CD14-positive monocyte (primary cell): ENCODE measurements around the gene TIMM21. TPM values are rescaled to one million over a fixed set of nuclear protein-coding genes. Genes with fewer than 3 reads are reported as not detected.

ENCODE experiments used
- DNase-seq, 3 donors: peaks; one replicate each; pipeline ENCODE4 v3.0.0-alpha.2; 2011 to 2022
- H2AFZ ChIP-seq: 2 replicates; pipeline ENCODE4 v1.6.0; 2012; ENCODE audit warnings: mild to moderate bottlenecking, low read depth, low read length, inconsistent platforms; ENCODE audit not compliant: insufficient read depth, poor library complexity, severe bottlenecking
- H3K27ac ChIP-seq, 2 donors: 1 replicate in 1 of 2; 2 replicates in 1 of 2; pipeline ENCODE4 v1.5.1; 2012 to 2013; ENCODE audit warnings: low read length in 2 of 2, control low read depth in 1 of 2, inconsistent platforms in 1 of 2, low read depth in 1 of 2, mild to moderate bottlenecking in 1 of 2
- H3K27me3 ChIP-seq, 2 donors: one replicate each; pipeline versions ENCODE4 v1.6.0 to v1.6.1; 2011 to 2013; ENCODE audit warnings: low read length in 2 of 2; ENCODE audit not compliant: control insufficient read depth in 2 of 2, insufficient read depth in 2 of 2
- H3K36me3 ChIP-seq, 2 donors: replicated peaks in 1 of 2; 1 replicate in 1 of 2; 2 replicates in 1 of 2; pipeline versions ENCODE4 v1.5.1 to v1.6.1; 2012 to 2013; ENCODE audit warnings: low read length in 2 of 2, control low read depth in 1 of 2, inconsistent platforms in 1 of 2, mild to moderate bottlenecking in 1 of 2; ENCODE audit not compliant: insufficient read depth in 2 of 2, control insufficient read depth in 1 of 2
- H3K4me1 ChIP-seq, 2 donors: 1 replicate in 1 of 2; 2 replicates in 1 of 2; pipeline versions ENCODE4 v1.5.1 to v1.6.1; 2012 to 2013; ENCODE audit warnings: low read length in 2 of 2, control low read depth in 1 of 2, inconsistent platforms in 1 of 2, mild to moderate bottlenecking in 1 of 2, moderate library complexity in 1 of 2; ENCODE audit not compliant: insufficient read depth in 2 of 2, control insufficient read depth in 1 of 2
- H3K4me2 ChIP-seq: replicated peaks from 2 replicates; pipeline ENCODE3; 2012; ENCODE audit warnings: low read length, moderate library complexity, mild to moderate bottlenecking; ENCODE audit not compliant: poor library complexity, severe bottlenecking; ENCODE audit errors: extremely low read depth
- H3K4me3 ChIP-seq, 3 experiments: fragments of 200-600 bp in 1 of 3; sonication (generic) in 1 of 3; replicated peaks in 1 of 3; 1 replicate in 2 of 3; 2 replicates in 1 of 3; pipeline ENCODE4 v1.5.1; 2011 to 2013; ENCODE audit warnings: low read length in 3 of 3, mild to moderate bottlenecking in 3 of 3, control low read depth in 2 of 3, low read depth in 2 of 3, inconsistent platforms in 1 of 3, moderate library complexity in 1 of 3
- H3K79me2 ChIP-seq: 2 replicates; pipeline ENCODE4 v1.6.0; 2012; ENCODE audit warnings: mild to moderate bottlenecking, control low read depth, inconsistent platforms, low read length, moderate library complexity; ENCODE audit not compliant: insufficient read depth
- H3K9ac ChIP-seq: 2 replicates; pipeline ENCODE4 v1.6.0; 2017; ENCODE audit warnings: low read length, mild to moderate bottlenecking; ENCODE audit not compliant: insufficient read depth, poor library complexity, severe bottlenecking
- H3K9me3 ChIP-seq, 2 donors: replicated peaks in 1 of 2; 1 replicate in 1 of 2; 2 replicates in 1 of 2; pipeline versions ENCODE4 v1.5.1 to v1.6.1; 2012 to 2013; ENCODE audit warnings: low read length in 2 of 2, control low read depth in 1 of 2; ENCODE audit not compliant: control insufficient read depth in 1 of 2, insufficient read depth in 1 of 2
- H4K20me1 ChIP-seq: 2 replicates; pipeline ENCODE4 v1.6.0; 2012; ENCODE audit warnings: mild to moderate bottlenecking, low read length, control low read depth, moderate library complexity; ENCODE audit not compliant: insufficient read depth
- H3K27ac Mint-ChIP-seq, 7 donors: one replicate each; pipeline ENCODE4 v1.8.0; 2020; ENCODE audit warnings: mild to moderate bottlenecking in 7 of 7, mixed read lengths in 7 of 7, moderate library complexity in 6 of 7, inconsistent platforms in 2 of 7
- H3K27me3 Mint-ChIP-seq, 3 donors: one replicate each; pipeline ENCODE4 v1.8.0; 2021 to 2022; ENCODE audit warnings: low read depth in 3 of 3, mild to moderate bottlenecking in 3 of 3, mixed read lengths in 3 of 3, moderate library complexity in 3 of 3, inconsistent platforms in 1 of 3
- H3K36me3 Mint-ChIP-seq, 2 donors: one replicate each; pipeline ENCODE4 v1.8.0; 2020; ENCODE audit warnings: mixed read lengths in 2 of 2, inconsistent platforms in 1 of 2, mild to moderate bottlenecking in 1 of 2
- H3K4me1 Mint-ChIP-seq: one replicate; pipeline ENCODE4 v1.8.0; 2020; ENCODE audit warnings: mild to moderate bottlenecking, mixed read lengths
- H3K4me3 Mint-ChIP-seq, 2 donors: one replicate each; pipeline ENCODE4 v1.8.0; 2020; ENCODE audit warnings: mild to moderate bottlenecking in 2 of 2, mixed read lengths in 2 of 2, moderate library complexity in 1 of 2
- H3K9me3 Mint-ChIP-seq, 7 donors: one replicate each; pipeline ENCODE4 v1.8.0; 2020 to 2022; ENCODE audit warnings: mixed read lengths in 7 of 7, mild to moderate bottlenecking in 6 of 7, moderate library complexity in 6 of 7, inconsistent platforms in 2 of 7
- WGBS: methylation state at CpG from one replicate; pipeline ENCODE4 v1.1.5; 2013; ENCODE audit warnings: missing lambda C conversion rate; ENCODE audit not compliant: insufficient coverage; 5-methylcytosine and 5-hydroxymethylcytosine counted together
- intact Hi-C, 2 donors: fragments of 100-400 bp; cut with micrococcal nuclease; formaldehyde crosslinking; loops; one replicate each; pipeline versions ENCODE4 v1.15.0 to v1.15.1; 2023
- polyA plus RNA-seq, 3 donors: library from polyadenylated mRNA; depleted of rRNA in 1 of 3; unstranded in 2 of 3; stranded (reverse) in 1 of 3; fragments of 300-500 nt in 2 of 3; fragments of >200 nt in 1 of 3; fragmentation: Illumina TruSeq in 2 of 3; gene quantifications; 1 replicate in 2 of 3; 2 replicates in 1 of 3; pipeline ENCODE4 v1.2.3, GENCODE V29; 2012 to 2021
- TF ChIP-seq, protein P1 (sequence below): fragments of 200-600 bp; IDR thresholded peaks from one replicate; pipeline ENCODE4 v1.8.0; 2022; ENCODE audit warnings: antibody characterized with exemption, mild to moderate bottlenecking

TIMM21 gene
- polyA plus RNA-seq, 3 donors, result 11.0 to 15.6 (median 14.7) TPM

DNA sequence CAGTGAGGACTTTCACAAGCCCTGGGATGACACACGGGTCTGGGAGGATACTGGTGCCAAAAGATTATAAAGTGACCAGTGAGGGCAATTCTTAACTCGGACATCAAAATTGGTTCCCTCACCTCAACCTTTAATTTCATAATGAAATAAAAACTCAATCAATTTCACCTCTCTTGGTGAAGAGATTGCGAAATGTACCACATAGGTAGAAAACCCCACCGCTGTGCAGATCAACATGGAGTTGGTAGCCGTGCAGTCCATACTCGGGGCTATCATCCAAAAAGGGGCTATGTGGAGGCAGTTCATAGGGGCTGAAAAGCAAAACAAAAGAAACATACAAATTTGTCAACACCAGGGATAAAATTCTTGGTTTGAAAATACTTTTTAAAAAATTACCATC is 25.1 kb upstream of the TIMM21 start:
- peak overlapping the region in 1 of 7 donors; percentile 54 for H3K27ac Mint-ChIP-seq
- H3K79me2 ChIP-seq, result no peaks in the 10 kb centered on the region
- intact Hi-C loops, result no loop called here
- H3K36me3 ChIP-seq, result no peaks in the 10 kb centered on the region
- H3K4me2 ChIP-seq, result no peak overlapping the region
- no peak for DNase-seq
- H3K9me3 ChIP-seq, result no peaks in the 10 kb centered on the region
- no peaks in the 10 kb centered on the region for H3K9me3 Mint-ChIP-seq
- no peak overlapping the region for H3K9ac ChIP-seq
- peaks cover 2 to 6% (median 3%) of the 10 kb centered on the region in 3 donors for H3K27me3 Mint-ChIP-seq
- no peaks in the 10 kb centered on the region for H3K27me3 ChIP-seq
- no peak overlapping the region for H3K4me3 Mint-ChIP-seq
- no peak overlapping the region for H3K27ac ChIP-seq
- no peak overlapping the region for H3K4me3 ChIP-seq
- TF ChIP-seq, protein P1, sequence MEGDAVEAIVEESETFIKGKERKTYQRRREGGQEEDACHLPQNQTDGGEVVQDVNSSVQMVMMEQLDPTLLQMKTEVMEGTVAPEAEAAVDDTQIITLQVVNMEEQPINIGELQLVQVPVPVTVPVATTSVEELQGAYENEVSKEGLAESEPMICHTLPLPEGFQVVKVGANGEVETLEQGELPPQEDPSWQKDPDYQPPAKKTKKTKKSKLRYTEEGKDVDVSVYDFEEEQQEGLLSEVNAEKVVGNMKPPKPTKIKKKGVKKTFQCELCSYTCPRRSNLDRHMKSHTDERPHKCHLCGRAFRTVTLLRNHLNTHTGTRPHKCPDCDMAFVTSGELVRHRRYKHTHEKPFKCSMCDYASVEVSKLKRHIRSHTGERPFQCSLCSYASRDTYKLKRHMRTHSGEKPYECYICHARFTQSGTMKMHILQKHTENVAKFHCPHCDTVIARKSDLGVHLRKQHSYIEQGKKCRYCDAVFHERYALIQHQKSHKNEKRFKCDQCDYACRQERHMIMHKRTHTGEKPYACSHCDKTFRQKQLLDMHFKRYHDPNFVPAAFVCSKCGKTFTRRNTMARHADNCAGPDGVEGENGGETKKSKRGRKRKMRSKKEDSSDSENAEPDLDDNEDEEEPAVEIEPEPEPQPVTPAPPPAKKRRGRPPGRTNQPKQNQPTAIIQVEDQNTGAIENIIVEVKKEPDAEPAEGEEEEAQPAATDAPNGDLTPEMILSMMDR, result no peak
- H4K20me1 ChIP-seq, result no peaks in the 10 kb centered on the region
- H3K4me1 Mint-ChIP-seq, result no peaks in the 10 kb centered on the region
- no peaks in the 10 kb centered on the region for H3K36me3 Mint-ChIP-seq
- H3K4me1 ChIP-seq, result no peaks in the 10 kb centered on the region
- WGBS, result no CpG with 5 or more reads among the region's 6 CpGs
- no peak overlapping the region for H2AFZ ChIP-seq

DNA sequence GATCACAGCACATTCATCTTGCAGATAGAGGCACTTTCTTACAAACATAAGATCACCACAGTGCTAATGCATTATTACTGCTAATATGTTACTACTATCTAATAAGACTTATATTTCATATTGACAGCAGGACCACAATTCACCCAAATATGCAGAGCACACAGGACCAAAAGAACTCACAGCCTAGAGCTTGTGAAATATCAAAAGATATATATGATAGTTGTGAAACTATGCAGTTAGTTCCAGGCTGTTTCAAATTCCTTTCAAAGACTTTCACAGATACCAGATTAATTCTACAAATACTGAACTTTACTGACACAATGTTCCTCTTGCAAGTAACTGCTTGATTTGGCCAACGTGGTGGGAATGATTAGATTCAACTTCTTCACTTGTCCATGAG is 23.7 kb upstream of the TIMM21 start:
- Histone ChIP-seq H4K20me1 (no peaks in the 10 kb centered on the region), H3K36me3 (no peaks in the 10 kb centered on the region), H3K9me3 (no peaks in the 10 kb centered on the region), H3K4me1 (no peaks in the 10 kb centered on the region), H3K4me3 (no peak overlapping the region), H3K4me2 (no peak overlapping the region), H2AFZ (no peak overlapping the region), H3K27me3 (no peaks in the 10 kb centered on the region), H3K27ac (no peak overlapping the region), H3K79me2 (no peaks in the 10 kb centered on the region), H3K9ac (no peak overlapping the region)
- DNase-seq, result no peak
- no peaks in the 10 kb centered on the region for H3K36me3 Mint-ChIP-seq
- no peaks in the 10 kb centered on the region for H3K4me1 Mint-ChIP-seq
- no peaks in the 10 kb centered on the region for H3K9me3 Mint-ChIP-seq
- H3K27ac Mint-ChIP-seq, result no peak overlapping the region
- WGBS, result no CpG with 5 or more reads among the region's 1 CpG
- peaks cover 2 to 6% (median 3%) of the 10 kb centered on the region in 3 donors for H3K27me3 Mint-ChIP-seq
- intact Hi-C loops, result no loop called here
- TF ChIP-seq, protein P1, result no peak
- H3K4me3 Mint-ChIP-seq, result no peak overlapping the region
